B cell (primary cell): ENCODE results near the gene GSG1L. TPM values are rescaled to one million over a fixed set of nuclear protein-coding genes. Genes with fewer than 3 reads are reported as not detected.

ENCODE experiments used
- ATAC-seq: fragments of 200-7000 bp; cut with Tn5 transposase; one replicate; pipeline ENCODE4 v1.10.0; 2021; ENCODE audit warnings: low read depth, mild to moderate bottlenecking, moderate number of reproducible peaks, moderate library complexity
- CTCF ChIA-PET: fragments of 350-600 bp; sonication (Branson Sonifier 250); formaldehyde crosslinking; loops from one replicate; lab custom pipeline; 2021; ENCODE audit warnings: antibody characterized with exemption, inconsistent platforms; lab: Charles Lee
- POLR2A ChIA-PET: fragments of 350-600 bp; sonication (Branson Sonifier 250); formaldehyde crosslinking; loops from one replicate; lab custom pipeline; 2021; ENCODE audit warnings: antibody characterized with exemption; lab: Charles Lee
- DNase-seq: peaks from one replicate; pipeline ENCODE4 v3.0.0; 2013
- H2AFZ ChIP-seq: 2 replicates; pipeline ENCODE4 v1.6.1; 2012; ENCODE audit warnings: mild to moderate bottlenecking, low read depth, low read length; ENCODE audit not compliant: insufficient read depth, poor library complexity, severe bottlenecking
- H3K27ac ChIP-seq, 2 donors: 1 replicate in 1 of 2; 2 replicates in 1 of 2; pipeline ENCODE4 v1.5.1; 2012 to 2013; ENCODE audit warnings: low read length in 2 of 2, mild to moderate bottlenecking in 2 of 2, moderate library complexity in 1 of 2
- H3K27me3 ChIP-seq, 4 experiments: fragments of 200-600 bp in 1 of 4; sonication (generic) in 1 of 4; replicated peaks in 1 of 4; 1 replicate in 2 of 4; 2 replicates in 2 of 4; pipeline versions ENCODE4 v1.6.1 to v1.7.0; 2013 to 2016; ENCODE audit warnings: low read length in 3 of 4, mild to moderate bottlenecking in 2 of 4, mixed read lengths in 1 of 4, moderate library complexity in 1 of 4; ENCODE audit not compliant: insufficient read depth in 4 of 4, control insufficient read depth in 3 of 4; ENCODE audit errors: control extremely low read depth in 1 of 4
- H3K36me3 ChIP-seq, 2 experiments: replicated peaks in 1 of 2; 1 replicate in 1 of 2; 2 replicates in 1 of 2; pipeline versions ENCODE4 v1.6.1 to v1.7.1; 2013; ENCODE audit warnings: low read length in 1 of 2; ENCODE audit not compliant: insufficient read depth in 2 of 2, control insufficient read depth in 1 of 2; ENCODE audit errors: control extremely low read depth in 1 of 2, extremely low read depth in 1 of 2
- H3K4me1 ChIP-seq, 2 donors: fragments of 200-600 bp in 1 of 2; sonication (generic) in 1 of 2; 1 replicate in 1 of 2; 2 replicates in 1 of 2; pipeline versions ENCODE4 v1.5.1 to v1.6.1; 2013 to 2017; ENCODE audit warnings: low read length in 2 of 2; ENCODE audit not compliant: control insufficient read depth in 2 of 2, insufficient read depth in 2 of 2
- H3K4me2 ChIP-seq: replicated peaks from 2 replicates; pipeline ENCODE3; 2012; ENCODE audit warnings: mild to moderate bottlenecking, low read depth, low read length; ENCODE audit not compliant: poor library complexity, severe bottlenecking
- H3K4me3 ChIP-seq, 5 experiments: fragments of 200-600 bp in 1 of 5; sonication (generic) in 1 of 5; 1 replicate in 3 of 5; 2 replicates in 2 of 5; pipeline versions ENCODE4 v1.5.1 to v1.7.0; 2011 to 2016; ENCODE audit warnings: low read length in 4 of 5, mild to moderate bottlenecking in 4 of 5, low read depth in 2 of 5, control low read depth in 1 of 5, moderate library complexity in 1 of 5; ENCODE audit not compliant: insufficient read depth in 1 of 5; ENCODE audit errors: control extremely low read depth in 1 of 5, extremely low read depth in 1 of 5
- H3K79me2 ChIP-seq: fragments of 200-600 bp; sonication (generic); one replicate; pipeline ENCODE4 v1.6.0; 2016; ENCODE audit warnings: low read length; ENCODE audit not compliant: control insufficient read depth, insufficient read depth
- H3K9ac ChIP-seq: fragments of 200-600 bp; sonication (generic); 2 replicates; pipeline ENCODE4 v1.6.1; 2017; ENCODE audit warnings: mild to moderate bottlenecking, low read length, moderate library complexity
- H3K9me3 ChIP-seq, 3 donors: one replicate each; pipeline versions ENCODE4 v1.6.1 to v1.7.1; 2013; ENCODE audit warnings: low read length in 2 of 3; ENCODE audit not compliant: control insufficient read depth in 2 of 3, insufficient read depth in 1 of 3; ENCODE audit errors: control extremely low read depth in 1 of 3
- H4K20me1 ChIP-seq: 2 replicates; pipeline ENCODE4 v1.6.0; 2012; ENCODE audit warnings: mild to moderate bottlenecking, low read length; ENCODE audit not compliant: insufficient read depth, control insufficient read depth, poor library complexity, severe bottlenecking
- H3K27ac Mint-ChIP-seq: one replicate; pipeline ENCODE4 v1.8.0; 2021; ENCODE audit warnings: mixed read lengths
- H3K27me3 Mint-ChIP-seq: one replicate; pipeline ENCODE4 v1.8.0; 2021; ENCODE audit warnings: mixed read lengths
- H3K4me1 Mint-ChIP-seq: one replicate; pipeline ENCODE4 v1.8.0; 2021; ENCODE audit warnings: mixed read lengths
- H3K4me3 Mint-ChIP-seq: one replicate; pipeline ENCODE4 v1.8.0; 2021; ENCODE audit warnings: mixed read lengths
- H3K9me3 Mint-ChIP-seq: one replicate; pipeline ENCODE4 v1.8.0; 2022; ENCODE audit warnings: mixed read lengths; ENCODE audit not compliant: insufficient read depth
- EZH2 ChIP-seq: IDR thresholded peaks from 2 replicates; pipeline ENCODE4 v1.6.1; 2012; ENCODE audit warnings: borderline replicate concordance, low read depth, mild to moderate bottlenecking, moderate library complexity, low read length; ENCODE audit not compliant: insufficient read depth, poor library complexity, severe bottlenecking
- WGBS: methylation state at CpG from one replicate; pipeline ENCODE4 v1.1.5; 2013; ENCODE audit warnings: missing lambda C conversion rate; ENCODE audit not compliant: insufficient coverage; 5-methylcytosine and 5-hydroxymethylcytosine counted together
- intact Hi-C: fragments of 100-400 bp; cut with micrococcal nuclease; formaldehyde crosslinking; loops from one replicate; pipeline ENCODE4 v1.10.0; 2022
- polyA plus RNA-seq: library from polyadenylated mRNA; depleted of rRNA; stranded (reverse); fragments of >200 nt; gene quantifications from 2 replicates; pipeline ENCODE4 v1.2.3, GENCODE V29; 2012
- total RNA-seq, 2 donors: library from RNA; stranded (reverse); fragments of 120-200 nt in 1 of 2; gene quantifications; 1 replicate in 1 of 2; 2 replicates in 1 of 2; pipeline versions ENCODE4 v1.2.3 to v1.2.4, GENCODE V29; 2013 to 2022
- TF ChIP-seq, protein P1 (sequence below): fragments of 200-600 bp; IDR thresholded peaks from one replicate; pipeline ENCODE4 v1.8.0; 2022; ENCODE audit warnings: antibody characterized with exemption, mild to moderate bottlenecking

The GSG1L gene
- total and polyA plus RNA-seq, 2 donors (not counting 1 experiment from before 2014, with no cell fraction given), result 0.01 TPM; not detected in 1

DNA sequence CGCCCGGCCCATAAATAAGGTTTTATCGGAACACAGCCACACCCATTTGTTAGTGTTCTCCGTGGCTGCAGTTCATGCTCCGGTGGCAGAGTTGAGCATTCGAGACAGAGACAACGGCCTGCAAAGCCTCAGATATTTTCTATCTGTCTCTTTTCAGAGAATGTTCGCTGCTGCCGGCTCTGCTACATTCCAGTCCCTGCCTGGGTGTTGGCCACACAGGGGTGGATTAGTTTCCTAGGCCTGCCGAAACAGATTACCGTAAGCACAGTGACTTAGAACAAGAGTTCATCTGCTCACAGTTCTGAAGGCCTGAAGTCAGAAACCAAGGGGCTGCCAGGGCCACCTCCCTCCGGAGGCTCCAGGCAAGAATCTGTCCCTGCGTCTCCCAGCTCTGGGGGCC is 19.1 kb upstream of the GSG1L start:
- no peak for ATAC-seq
- no peak for DNase-seq
- TF ChIP-seq, protein P1, sequence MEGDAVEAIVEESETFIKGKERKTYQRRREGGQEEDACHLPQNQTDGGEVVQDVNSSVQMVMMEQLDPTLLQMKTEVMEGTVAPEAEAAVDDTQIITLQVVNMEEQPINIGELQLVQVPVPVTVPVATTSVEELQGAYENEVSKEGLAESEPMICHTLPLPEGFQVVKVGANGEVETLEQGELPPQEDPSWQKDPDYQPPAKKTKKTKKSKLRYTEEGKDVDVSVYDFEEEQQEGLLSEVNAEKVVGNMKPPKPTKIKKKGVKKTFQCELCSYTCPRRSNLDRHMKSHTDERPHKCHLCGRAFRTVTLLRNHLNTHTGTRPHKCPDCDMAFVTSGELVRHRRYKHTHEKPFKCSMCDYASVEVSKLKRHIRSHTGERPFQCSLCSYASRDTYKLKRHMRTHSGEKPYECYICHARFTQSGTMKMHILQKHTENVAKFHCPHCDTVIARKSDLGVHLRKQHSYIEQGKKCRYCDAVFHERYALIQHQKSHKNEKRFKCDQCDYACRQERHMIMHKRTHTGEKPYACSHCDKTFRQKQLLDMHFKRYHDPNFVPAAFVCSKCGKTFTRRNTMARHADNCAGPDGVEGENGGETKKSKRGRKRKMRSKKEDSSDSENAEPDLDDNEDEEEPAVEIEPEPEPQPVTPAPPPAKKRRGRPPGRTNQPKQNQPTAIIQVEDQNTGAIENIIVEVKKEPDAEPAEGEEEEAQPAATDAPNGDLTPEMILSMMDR, result no peak
- TF ChIP-seq EZH2, result no peak
- WGBS, result 93% methylated on average over 13 of the region's 13 CpGs
- H3K27ac ChIP-seq, result no peak overlapping the region
- H3K4me3 ChIP-seq, result no peak overlapping the region
- H3K27ac Mint-ChIP-seq, result no peak overlapping the region
- no peaks in the 10 kb centered on the region for H4K20me1 ChIP-seq
- no peaks in the 10 kb centered on the region for H3K9me3 ChIP-seq
- no peak overlapping the region for H3K4me3 Mint-ChIP-seq
- ChIA-PET CTCF (interaction anchor here (0.7 kb wide), 1 partner anchor 25 kb away, joined by 3 read pairs; no protein-coding TSS in a partner anchor), POLR2A (no interaction called here)
- no peaks in the 10 kb centered on the region for H3K4me1 Mint-ChIP-seq
- intact Hi-C loops, result no loop called here
- H3K27me3 ChIP-seq, result no peaks in the 10 kb centered on the region
- H3K9ac ChIP-seq, result no peak overlapping the region
- H3K36me3 ChIP-seq, result no peaks in the 10 kb centered on the region
- H3K4me1 ChIP-seq, result no peaks in the 10 kb centered on the region
- no peaks in the 10 kb centered on the region for H3K79me2 ChIP-seq
- H2AFZ ChIP-seq, result no peak overlapping the region
- H3K27me3 Mint-ChIP-seq, result no peaks in the 10 kb centered on the region
- H3K4me2 ChIP-seq, result no peak overlapping the region
- H3K9me3 Mint-ChIP-seq, result no peaks in the 10 kb centered on the region

DNA sequence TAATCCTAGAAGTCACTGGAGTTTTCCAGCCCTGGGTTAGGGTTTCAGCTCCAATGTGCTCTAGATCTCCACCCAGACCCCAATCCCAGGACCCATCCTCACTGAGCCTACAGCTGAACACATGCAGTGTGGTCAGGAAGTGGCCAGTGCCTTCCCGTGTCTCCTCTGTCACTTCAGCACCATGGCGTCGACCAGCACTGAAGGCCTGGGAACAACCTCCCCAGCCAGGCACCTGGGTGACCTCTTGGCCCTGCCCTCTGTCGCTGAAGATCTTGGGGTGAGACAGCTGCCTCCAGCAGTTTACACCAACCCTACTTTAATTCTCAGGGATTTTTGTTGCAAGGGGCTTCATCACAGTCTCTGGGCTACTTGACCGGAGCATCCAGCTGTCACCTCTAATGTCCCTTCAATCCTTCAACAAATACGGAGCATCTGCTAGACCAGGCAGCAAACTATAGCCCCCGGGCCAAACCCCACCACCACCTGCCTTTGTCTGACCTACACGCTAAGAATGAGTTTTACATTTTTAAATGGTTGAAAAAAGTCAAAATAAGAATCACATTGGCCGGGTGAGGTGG is 18.0 kb upstream of the GSG1L start:
- Mint-ChIP-seq H3K9me3 (no peaks in the 10 kb centered on the region), H3K27ac (no peak overlapping the region), H3K27me3 (no peaks in the 10 kb centered on the region), H3K4me3 (no peak overlapping the region), H3K4me1 (no peaks in the 10 kb centered on the region)
- no peak for TF ChIP-seq EZH2
- TF ChIP-seq, protein P1, result no peak
- intact Hi-C loops, result no loop called here
- WGBS, result 88% methylated on average over 6 of the region's 9 CpGs
- H3K27me3 ChIP-seq, result no peaks in the 10 kb centered on the region
- ATAC-seq, result no peak
- H3K27ac ChIP-seq, result no peak overlapping the region
- H3K9me3 ChIP-seq, result no peaks in the 10 kb centered on the region
- no peak for DNase-seq
- H3K4me2 ChIP-seq, result no peak overlapping the region
- H3K4me3 ChIP-seq, result no peak overlapping the region
- H4K20me1 ChIP-seq, result no peaks in the 10 kb centered on the region
- H3K79me2 ChIP-seq, result no peaks in the 10 kb centered on the region
- H3K4me1 ChIP-seq, result no peaks in the 10 kb centered on the region
- no peak overlapping the region for H2AFZ ChIP-seq
- no peaks in the 10 kb centered on the region for H3K36me3 ChIP-seq
- POLR2A ChIA-PET, result no interaction called here
- H3K9ac ChIP-seq, result no peak overlapping the region
- CTCF ChIA-PET, result no interaction called here
